ENCODE results near the gene ST6GALNAC1.
A peak's percentile ranks its signal among the peaks of the same experiment; 100 is the strongest.
"Not testable (repeated sequence)": the region's sequence is repeated elsewhere in the genome, so short reads cannot be mapped to it uniquely, and the experiment has no call there.

Gene ST6GALNAC1

GRCh38 chr17:76612465-76612864 lies 31.1 kb downstream of the ST6GALNAC1 start:
- no peak for DNase-seq (ENCODE audit: low read depth)

DNA sequence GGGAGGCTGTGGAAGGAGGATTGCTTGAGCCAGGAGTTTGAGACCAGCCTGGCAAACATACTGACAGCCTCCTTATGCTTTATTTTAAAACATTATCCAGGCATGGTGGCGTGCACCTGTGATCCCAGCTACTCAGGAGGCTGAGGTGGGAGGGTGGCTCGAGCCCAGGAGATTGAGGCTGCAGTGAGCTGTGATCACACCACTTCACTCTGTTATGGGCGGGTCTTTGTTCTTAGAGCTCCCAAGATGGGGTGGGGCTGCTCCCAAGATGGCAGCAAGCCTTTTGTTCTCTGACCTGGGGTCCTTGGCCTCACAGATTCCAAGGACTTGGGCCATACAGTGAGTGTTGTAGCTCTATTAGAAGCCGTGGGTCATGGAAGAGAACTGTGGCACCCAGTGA lies 31.8 kb downstream of the ST6GALNAC1 start:
- no peak for DNase-seq (ENCODE audit: low read depth)

DNA sequence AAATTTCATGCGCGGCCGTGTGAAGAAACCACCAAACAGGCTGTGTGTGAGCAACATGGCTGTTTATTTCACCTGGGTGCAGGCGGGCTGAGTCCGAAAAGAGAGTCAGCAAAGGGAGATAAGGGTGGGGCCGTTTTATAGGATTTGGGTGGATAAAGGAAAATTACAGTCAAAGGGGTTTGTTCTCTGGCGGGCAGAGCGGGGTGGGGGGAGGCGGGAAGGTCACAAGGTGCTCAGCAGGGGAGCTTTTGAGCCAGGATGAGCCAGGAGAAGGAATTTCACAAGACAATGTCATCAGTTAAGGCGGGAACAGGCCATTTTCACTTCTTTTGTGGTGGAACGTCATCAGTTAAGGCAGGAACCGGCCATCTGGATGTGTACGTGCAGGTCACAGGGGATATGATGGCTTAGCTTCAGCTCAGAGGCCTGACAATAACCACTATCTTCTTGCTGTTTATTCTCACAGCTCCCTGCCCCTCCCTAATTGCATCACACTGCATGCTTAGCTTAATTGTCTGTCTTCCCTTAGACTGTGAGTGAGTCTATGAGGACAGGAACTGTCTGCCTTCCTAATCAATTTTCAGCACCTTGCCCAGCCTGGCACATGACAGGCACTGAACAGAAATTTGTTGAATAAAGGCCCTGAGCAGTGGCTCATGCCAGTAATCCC lies 32.3 kb downstream of the ST6GALNAC1 start:
- not testable (repeated sequence) for DNase-seq (ENCODE audit: low read depth)

DNA sequence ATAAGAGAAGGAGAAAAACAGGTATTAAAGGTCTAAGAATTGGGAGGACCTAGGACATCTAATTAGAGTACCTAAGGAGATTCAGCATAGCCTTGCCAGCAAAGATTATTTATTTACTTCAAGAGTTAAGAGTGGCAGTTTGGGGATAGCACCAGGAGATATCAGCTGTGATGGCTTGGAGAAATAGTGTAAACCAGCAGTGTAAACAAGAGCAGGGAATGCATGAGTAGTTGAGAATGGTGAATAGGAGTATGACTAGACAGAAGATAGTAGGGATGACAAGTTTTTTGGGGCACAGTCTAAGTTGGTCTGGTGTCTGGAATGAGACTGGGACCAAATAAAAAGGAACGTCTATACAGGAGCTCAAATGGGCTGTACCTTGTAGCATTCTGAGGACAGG lies 36.9 kb downstream of the ST6GALNAC1 start:
- DNase-seq (ENCODE audit: low read depth), result not testable (repeated sequence)

GRCh38 chr17:76601065-76601464 lies 42.5 kb downstream of the ST6GALNAC1 start:
- no peak for DNase-seq (ENCODE audit: low read depth)

DNA sequence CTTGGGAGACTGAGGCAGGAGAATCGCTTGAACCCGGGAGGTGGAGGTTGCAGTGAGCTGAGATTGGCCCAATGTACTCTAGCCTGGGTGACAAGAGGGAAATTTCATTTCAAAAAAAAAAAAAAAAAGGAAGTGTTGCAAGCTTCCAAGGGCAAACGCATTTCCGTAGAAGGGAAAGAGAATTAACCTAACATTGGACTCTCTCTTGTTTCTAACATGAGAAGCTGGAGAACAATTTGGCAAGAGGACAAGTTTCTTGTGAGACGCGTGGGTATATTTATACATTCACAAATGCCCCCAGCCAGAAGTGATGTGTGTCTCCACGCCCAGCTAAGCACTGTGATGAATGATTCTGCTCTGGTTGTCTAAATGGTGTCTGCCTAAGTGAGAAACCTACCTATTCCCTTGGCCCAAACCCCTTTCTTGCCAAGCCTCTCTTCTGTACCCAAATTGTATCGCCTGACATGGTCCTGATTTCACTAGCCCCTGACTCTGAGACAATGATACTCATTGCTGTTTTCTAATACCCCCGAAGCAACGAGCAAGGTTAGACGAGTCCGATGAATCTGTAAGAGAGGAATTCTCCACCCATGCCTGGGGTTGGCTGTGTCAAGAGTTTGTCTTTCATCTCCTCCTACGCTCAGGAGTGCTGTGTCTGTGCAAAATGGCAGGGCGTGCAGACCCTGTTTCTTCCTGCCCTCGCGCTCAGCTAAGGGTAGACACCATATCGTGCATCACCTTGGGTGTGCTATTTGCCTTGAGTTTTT lies 43.7 kb downstream of the ST6GALNAC1 start:
- DNase-seq (ENCODE audit: low read depth), result no peak

DNA sequence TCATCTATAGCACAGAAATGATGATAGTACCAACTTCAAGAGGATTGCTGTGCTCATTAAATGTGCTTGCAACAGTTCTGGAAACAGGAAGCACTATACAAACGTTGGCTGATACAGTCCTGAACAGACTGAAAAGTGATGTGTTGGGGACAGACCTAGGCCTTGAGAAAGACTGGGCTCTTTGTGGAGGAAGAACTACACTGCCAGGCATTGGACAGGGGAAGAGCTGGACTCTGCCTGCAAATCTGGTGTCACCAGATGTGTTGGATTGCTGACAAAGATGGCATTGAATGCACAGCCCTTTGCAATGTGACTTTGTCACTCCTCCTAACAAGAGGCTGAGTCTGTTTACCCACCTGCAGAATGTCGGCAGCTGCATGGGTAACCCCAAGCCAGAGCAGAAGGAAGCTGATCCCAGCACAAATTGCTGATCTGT lies 45.5 kb downstream of the ST6GALNAC1 start:
- no peak for DNase-seq (ENCODE audit: low read depth)

- peak; percentile 26 for DNase-seq (ENCODE audit: low read depth)
Observed at GRCh38 chr17:76597156-76598003, 46.2 kb downstream of the ST6GALNAC1 start.

GRCh38 chr17:76594690-76595089 lies 48.9 kb downstream of the ST6GALNAC1 start:
- DNase-seq (ENCODE audit: low read depth), result peak; percentile 58

- no peak for DNase-seq (ENCODE audit: low read depth)
Observed at GRCh38 chr17:76593959-76594358, 49.6 kb downstream of the ST6GALNAC1 start.

DNA sequence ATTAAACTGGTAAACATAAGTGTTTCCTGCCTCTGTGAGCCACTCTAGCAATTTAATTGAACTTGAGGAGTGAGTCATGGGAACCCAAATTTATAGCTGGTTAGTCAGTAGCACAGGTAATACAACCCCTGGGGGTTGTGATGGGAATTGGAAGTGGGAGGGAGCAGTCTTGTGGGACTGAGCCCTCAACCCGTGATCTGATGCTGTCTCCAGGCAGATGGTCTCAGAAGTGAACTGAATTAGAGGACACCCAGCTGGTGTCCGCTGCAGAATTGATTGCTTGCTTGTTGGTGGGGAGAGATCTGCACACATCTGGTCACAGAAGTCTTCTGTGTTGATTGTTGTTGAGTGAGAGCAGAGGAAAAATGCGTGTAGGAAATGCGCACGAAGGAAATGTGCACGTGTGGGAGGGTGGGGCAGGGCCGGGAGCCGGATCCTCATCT lies 50.2 kb downstream of the ST6GALNAC1 start:
- no peak for DNase-seq (ENCODE audit: low read depth)

- DNase-seq (ENCODE audit: low read depth), result no peak
Observed at GRCh38 chr17:76588182-76588581, 55.4 kb downstream of the ST6GALNAC1 start.

GRCh38 chr17:76586741-76587487 lies 56.6 kb downstream of the ST6GALNAC1 start:
- no peak for DNase-seq (ENCODE audit: low read depth)

DNA sequence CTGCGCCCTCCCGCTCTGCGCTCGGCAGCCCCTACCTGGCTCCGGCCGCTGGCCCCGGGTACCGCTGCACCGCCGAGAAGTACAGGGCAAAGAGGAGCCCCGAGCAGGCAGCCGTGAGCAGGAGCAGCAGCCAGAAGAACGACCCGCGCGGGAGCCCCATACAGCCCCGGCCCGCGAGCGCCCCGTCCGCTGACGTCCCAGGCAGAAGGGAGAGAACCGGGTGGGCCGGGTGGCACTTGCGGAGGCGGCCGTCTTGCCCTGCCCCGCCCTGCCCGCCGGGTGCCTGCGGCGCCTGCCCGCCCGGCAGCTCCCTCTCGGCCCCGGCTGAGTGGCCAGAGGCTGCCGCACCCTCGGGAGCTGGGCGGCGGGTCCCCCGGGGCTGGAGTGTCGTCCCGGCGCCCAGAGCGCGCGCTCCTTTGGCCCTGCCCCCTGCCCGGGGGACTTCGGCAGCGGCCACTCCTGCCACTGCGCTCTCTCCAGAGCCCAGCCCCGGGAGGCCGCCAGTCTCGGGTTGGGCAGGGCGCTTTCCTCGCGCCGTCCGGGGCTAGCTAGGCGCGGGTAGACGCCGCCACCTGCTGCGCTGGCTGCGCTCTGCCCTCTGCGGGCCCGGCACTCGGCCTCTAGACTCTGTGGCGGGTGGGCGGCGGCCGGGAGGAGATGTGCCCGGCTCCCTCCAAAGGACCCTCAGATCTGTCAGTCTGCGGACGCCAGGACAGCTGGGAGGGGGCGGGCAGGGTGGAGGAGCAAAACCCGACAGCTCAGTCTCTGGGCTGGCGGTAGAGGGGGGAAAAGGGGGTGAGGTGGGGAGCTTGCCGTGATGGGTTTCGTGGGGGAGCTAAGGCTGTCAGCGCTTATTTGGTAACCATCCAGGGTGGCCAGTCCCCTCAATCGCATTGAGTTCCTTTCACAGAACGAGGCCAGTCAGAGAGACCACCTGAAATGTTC lies 57.6 kb downstream of the ST6GALNAC1 start, which contains the start of gene ST6GALNAC2:
ST6GALNAC2 (minus strand) TSS at position 212 of the 945 bp plus-strand sequence; CDS start at position 160, 52 bp downstream.
- peak; percentile 29 for DNase-seq (ENCODE audit: low read depth)

DNA sequence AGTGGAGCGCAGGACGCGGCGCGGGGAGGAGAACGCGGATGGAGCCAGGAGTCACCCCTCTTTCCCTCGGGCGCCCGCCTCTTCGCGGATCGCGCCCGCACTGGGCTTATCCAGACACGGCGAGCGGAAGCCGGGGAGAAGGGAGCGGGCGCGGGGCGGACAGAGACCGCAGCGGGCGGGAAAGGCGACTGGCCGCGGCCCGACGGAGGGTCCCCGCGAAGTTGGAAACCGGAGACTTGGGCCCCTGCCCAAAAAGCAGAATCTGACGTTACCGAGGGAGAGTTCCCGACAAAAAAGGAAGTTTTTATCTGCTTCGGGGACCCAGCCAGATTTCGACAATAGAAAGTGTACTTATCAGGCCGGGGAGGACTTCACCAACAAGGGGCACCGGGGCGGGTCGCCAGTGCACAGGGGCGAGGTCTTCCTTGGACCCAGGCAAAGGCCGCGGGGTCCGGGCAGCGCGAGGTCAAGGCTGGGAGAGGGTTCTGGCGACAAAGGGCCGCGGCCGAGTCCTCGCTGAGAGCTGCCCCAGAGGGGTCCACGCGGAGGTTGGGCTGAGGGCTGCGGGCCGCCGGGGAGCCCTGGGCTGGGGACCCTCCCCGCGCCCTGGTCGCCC lies 58.4 kb downstream of the ST6GALNAC1 start:
- no peak for DNase-seq (ENCODE audit: low read depth)

- DNase-seq (ENCODE audit: low read depth), result no peak
Observed at GRCh38 chr17:76584427-76585032, 59.0 kb downstream of the ST6GALNAC1 start.

GRCh38 chr17:76582660-76583059 lies 60.9 kb downstream of the ST6GALNAC1 start:
- DNase-seq (ENCODE audit: low read depth), result no peak

DNA sequence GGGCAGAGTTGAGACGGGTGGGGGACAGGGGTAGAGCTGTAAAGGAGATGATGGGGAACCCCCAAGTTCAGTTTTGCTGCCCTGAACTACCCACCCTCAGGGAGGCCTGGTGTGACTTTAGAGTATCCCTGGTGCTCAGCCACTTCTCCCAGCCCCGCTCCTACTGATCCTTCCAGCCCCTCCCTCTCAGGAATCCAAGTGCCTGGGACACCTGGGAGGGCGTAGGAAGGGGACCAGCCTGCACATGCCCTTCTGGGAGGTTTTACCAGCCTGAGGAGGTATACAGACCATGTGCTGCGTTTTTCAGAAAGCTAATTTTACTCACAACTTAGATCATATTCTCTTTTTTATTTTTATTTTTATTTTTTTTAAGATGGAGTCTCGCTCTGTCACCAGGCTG lies 62.0 kb downstream of the ST6GALNAC1 start:
- no peak for DNase-seq (ENCODE audit: low read depth)

GRCh38 chr17:76579281-76579680 lies 64.3 kb downstream of the ST6GALNAC1 start:
- no peak for DNase-seq (ENCODE audit: low read depth)

DNA sequence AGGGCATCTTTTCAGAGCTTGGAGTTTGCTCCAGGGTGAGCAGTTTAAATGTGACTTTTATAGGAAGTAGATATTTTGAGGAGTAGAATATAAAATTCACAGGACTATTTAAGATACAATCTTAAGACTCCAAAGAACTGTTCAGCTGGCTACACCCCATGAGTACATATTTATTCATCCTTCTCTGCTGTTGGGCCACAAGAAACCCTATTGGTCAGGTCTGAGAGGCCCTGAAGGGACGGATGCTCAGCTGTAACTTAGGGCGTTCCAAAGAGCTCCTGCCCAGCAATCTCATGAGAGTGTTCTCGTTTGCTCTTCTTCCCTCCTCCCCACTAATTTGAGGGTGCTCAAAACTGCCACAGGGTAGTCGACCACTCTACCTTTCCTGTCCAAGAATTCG lies 65.2 kb downstream of the ST6GALNAC1 start:
- DNase-seq (ENCODE audit: low read depth), result no peak
